Measurements from ENCODE around the gene ROBO1.

ROBO1 gene

DNA sequence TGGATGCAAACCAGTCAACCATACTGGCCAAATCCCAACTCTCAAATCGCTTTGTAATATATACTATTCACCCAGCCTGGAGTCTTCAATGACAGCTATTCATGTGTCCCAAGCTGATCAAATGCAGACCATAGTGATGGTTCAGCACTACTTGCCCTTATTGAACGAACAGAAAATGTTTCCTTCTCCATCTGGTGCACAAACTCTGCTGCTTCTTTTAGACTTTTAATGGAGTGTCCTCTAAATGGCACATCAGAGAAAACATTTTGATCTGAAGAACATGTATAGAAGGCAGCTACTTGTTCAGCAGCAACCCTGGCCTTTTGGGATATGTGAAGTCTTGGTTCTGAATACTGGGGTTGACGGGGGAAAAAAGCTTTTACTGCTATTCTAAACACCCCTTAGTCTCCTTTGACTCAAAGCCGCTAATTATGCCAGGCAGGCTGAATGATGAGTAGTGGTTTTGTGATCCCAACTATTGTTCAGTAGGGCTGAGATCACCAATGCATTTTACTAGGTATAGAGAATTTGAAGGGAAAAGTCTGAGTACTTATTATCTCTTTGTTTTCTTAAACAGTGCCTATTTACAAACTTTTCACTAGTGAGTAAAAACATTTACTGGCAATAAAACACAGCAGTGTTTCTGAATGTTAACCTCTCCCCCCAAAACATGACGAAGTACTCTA is 781.2 kb downstream of the ROBO1 start:
- H3K4me3 ChIP-seq = no peak overlapping the region
- H3K9ac ChIP-seq (ENCODE audit: insufficient read length) = no peak overlapping the region
- TF ChIP-seq POLR2AphosphoS5 (IDR thresholded peaks at IDR 0.05; ENCODE audit: borderline replicate concordance, low read depth, low read length) (no peak), FOXP2 (optimal IDR thresholded peaks at IDR 0.05; ENCODE audit: control extremely low read depth, extremely low read length, insufficient read depth) (no peak), EZH2 (IDR thresholded peaks at IDR 0.05) (no peak)

DNA sequence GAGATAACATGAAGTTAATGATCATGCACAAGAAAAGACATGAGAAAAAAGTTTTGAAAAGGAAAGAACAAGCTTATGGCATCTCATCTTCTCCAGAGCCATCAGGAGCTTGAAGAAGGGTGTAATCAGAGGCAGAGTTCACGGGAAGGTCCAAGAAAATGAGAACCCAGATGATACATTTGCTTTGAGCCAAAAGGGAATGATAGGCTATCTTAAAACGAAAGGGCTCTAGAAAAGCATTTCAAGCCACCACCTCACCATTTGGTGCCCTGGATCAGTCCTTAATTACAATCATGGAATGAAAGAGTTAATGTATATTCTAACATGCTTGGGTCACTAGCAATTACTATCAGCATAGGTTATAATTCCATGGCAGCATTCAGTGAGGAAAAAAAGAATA is 781.8 kb downstream of the ROBO1 start:
- Histone ChIP-seq H3K36me3 (ENCODE audit: insufficient read depth, low read length) (no peaks in the 10 kb centered on the region), H3K4me3 (no peak overlapping the region), H3K9me3 (ENCODE audit: low read depth, low read length) (no peaks in the 10 kb centered on the region), H3K9ac (ENCODE audit: insufficient read length) (no peak overlapping the region), H3K27ac (no peak overlapping the region)
- DNase-seq (ENCODE audit: low read depth, low spot score) = no peak
- TF ChIP-seq POLR2AphosphoS5 (IDR thresholded peaks at IDR 0.05; ENCODE audit: borderline replicate concordance, low read depth, low read length) (no peak), FOXP2 (optimal IDR thresholded peaks at IDR 0.05; ENCODE audit: control extremely low read depth, extremely low read length, insufficient read depth) (no peak), EZH2 (IDR thresholded peaks at IDR 0.05) (no peak)

More for the DNA sequence above, 781.2 kb downstream of the ROBO1 start:
- DNase-seq (ENCODE audit: low read depth, low spot score) = no peak
- Histone ChIP-seq H3K9me3 (ENCODE audit: low read depth, low read length) (no peaks in the 10 kb centered on the region), H3K36me3 (ENCODE audit: insufficient read depth, low read length) (no peaks in the 10 kb centered on the region), H3K27ac (no peak overlapping the region)

DNA sequence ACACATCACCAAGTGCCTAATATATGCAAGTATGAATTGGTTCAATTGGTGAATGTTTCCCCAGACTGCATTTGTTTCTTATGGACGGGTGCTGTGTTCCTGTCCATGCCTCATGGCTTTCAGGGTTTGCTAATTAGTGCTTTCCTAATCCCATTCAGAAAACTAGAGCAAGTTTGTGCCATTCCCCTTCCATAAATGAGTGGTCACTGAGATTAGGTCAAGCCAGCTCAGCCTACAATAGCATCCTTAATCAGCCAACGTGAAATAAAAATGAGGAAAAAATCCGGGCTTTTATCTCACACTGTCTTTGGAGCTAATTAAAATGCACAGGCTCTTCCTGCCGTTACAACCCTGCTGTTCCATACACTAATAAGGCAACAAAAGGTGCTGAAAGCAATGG is 788.8 kb downstream of the ROBO1 start:
- H3K27ac ChIP-seq = no peak overlapping the region; the same call in 1 of the 2 replicates
- no peak overlapping the region for H3K9ac ChIP-seq (ENCODE audit: insufficient read length)
- H3K4me3 ChIP-seq = peak overlapping the region; percentile 58
- no peak for DNase-seq (ENCODE audit: low read depth, low spot score)
- TF ChIP-seq FOXP2 (optimal IDR thresholded peaks at IDR 0.05; ENCODE audit: control extremely low read depth, extremely low read length, insufficient read depth) (no peak), EZH2 (IDR thresholded peaks at IDR 0.05) (no peak), POLR2AphosphoS5 (IDR thresholded peaks at IDR 0.05; ENCODE audit: borderline replicate concordance, low read depth, low read length) (no peak)
- no peaks in the 10 kb centered on the region for H3K9me3 ChIP-seq (ENCODE audit: low read depth, low read length)
- H3K36me3 ChIP-seq (ENCODE audit: insufficient read depth, low read length) = no peaks in the 10 kb centered on the region

DNA sequence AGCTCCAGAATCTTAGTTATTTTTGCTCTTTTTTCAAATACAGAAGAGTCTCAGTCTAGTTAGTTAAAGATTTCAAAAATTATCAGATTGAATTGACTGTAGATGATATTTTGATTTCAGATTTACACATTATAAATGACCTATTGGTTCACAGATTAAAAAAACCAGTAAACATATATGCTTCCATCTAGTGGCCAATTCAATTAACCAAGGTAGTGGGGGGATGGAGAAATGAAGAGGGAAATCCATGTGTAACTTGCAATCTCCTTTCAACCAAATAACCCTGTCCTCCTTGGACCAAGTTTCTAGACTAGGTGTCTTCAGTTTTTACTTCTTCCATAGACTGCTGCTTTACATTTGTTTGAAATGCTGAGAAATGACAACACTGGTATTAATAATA is 789.8 kb downstream of the ROBO1 start:
- no peaks in the 10 kb centered on the region for H3K36me3 ChIP-seq (ENCODE audit: insufficient read depth, low read length)
- no peaks in the 10 kb centered on the region for H3K9me3 ChIP-seq (ENCODE audit: low read depth, low read length)
- H3K4me3 ChIP-seq = no peak overlapping the region
- H3K9ac ChIP-seq (ENCODE audit: insufficient read length) = no peak overlapping the region
- DNase-seq (ENCODE audit: low read depth, low spot score) = no peak
- no peak overlapping the region for H3K27ac ChIP-seq
- TF ChIP-seq EZH2 (IDR thresholded peaks at IDR 0.05) (no peak), POLR2AphosphoS5 (IDR thresholded peaks at IDR 0.05; ENCODE audit: borderline replicate concordance, low read depth, low read length) (no peak), FOXP2 (optimal IDR thresholded peaks at IDR 0.05; ENCODE audit: control extremely low read depth, extremely low read length, insufficient read depth) (no peak)

DNA sequence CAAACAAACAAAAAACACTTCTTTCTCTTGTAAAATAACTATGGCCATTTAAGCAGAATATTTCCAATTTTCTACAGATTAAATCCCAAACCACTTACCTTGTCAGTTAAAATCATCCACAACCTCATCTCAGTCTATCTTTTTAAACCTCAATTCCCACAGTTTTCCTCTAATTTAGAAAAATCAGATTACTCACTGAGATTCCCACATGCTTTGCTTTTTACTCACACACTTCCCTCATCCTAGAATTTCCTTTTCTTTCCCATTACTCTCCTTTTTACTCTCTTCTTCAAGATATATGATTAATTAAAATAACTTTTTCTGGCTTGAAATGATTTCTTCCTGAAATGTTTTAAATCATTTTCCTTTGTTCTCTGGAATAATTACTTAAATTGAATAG is 790.7 kb downstream of the ROBO1 start:
- TF ChIP-seq POLR2AphosphoS5 (IDR thresholded peaks at IDR 0.05; ENCODE audit: borderline replicate concordance, low read depth, low read length) (no peak), FOXP2 (optimal IDR thresholded peaks at IDR 0.05; ENCODE audit: control extremely low read depth, extremely low read length, insufficient read depth) (no peak), EZH2 (IDR thresholded peaks at IDR 0.05) (no peak)
- H3K4me3 ChIP-seq = no peak overlapping the region
- no peak for DNase-seq (ENCODE audit: low read depth, low spot score)
- no peaks in the 10 kb centered on the region for H3K9me3 ChIP-seq (ENCODE audit: low read depth, low read length)
- H3K9ac ChIP-seq (ENCODE audit: insufficient read length) = no peak overlapping the region
- H3K27ac ChIP-seq = no peak overlapping the region
- H3K36me3 ChIP-seq (ENCODE audit: insufficient read depth, low read length) = no peaks in the 10 kb centered on the region

DNA sequence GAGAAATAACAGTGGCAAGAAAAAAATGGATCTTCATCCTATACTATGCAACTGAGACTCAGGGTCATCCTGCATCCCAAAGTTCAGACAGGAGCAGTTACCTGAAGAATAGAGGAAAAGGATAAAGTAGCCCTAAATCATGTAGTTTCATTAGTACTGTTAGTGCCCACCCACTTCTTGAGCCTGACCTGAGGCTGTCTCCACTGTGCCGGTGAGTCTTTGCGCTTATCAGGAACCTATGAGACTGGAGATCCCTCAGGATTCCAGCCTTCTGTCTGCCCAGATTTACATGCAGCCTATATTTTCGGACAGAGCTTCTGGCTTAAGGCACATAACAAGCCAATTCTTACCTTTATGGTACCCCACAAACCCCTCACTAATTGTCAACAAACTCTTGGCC is 791.6 kb downstream of the ROBO1 start:
- no peaks in the 10 kb centered on the region for H3K36me3 ChIP-seq (ENCODE audit: insufficient read depth, low read length)
- no peak for DNase-seq (ENCODE audit: low read depth, low spot score)
- H3K27ac ChIP-seq = no peak overlapping the region
- H3K9ac ChIP-seq (ENCODE audit: insufficient read length) = no peak overlapping the region
- H3K9me3 ChIP-seq (ENCODE audit: low read depth, low read length) = no peaks in the 10 kb centered on the region
- H3K4me3 ChIP-seq = no peak overlapping the region
- no peak for TF ChIP-seq POLR2AphosphoS5 (IDR thresholded peaks at IDR 0.05; ENCODE audit: borderline replicate concordance, low read depth, low read length)

DNA sequence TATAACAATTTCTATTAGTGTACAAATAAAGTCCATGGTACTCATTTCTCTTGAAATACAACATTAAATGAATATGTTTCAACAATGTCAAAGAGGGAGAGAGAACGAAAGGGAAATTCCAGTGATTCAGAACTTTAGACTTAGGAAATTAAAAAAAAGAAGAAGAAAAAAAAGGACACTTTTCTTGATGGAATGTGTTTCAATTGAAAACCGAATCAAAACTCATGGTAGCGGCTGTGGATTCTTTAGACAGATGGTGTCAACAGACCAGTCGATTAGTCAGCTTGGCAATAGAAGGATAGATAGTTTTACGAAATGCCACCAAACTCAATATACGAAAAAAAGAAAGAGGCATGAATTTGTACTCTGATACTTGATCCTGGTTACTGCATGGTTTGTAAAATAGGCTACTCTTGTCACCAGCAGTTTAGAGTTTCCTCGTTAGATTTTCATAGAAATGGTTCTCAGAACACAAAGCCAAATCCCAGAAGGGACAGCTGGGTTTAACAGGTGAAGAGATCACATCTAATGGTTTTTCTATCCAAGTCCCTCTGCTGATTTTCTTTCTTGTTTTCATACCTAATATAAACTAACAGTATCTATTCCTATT is 793.5 kb downstream of the ROBO1 start:
- H3K9me3 ChIP-seq (ENCODE audit: low read depth, low read length) = no peaks in the 10 kb centered on the region
- DNase-seq (ENCODE audit: low read depth, low spot score) = no peak
- H3K36me3 ChIP-seq (ENCODE audit: insufficient read depth, low read length) = no peaks in the 10 kb centered on the region
- H3K9ac ChIP-seq (ENCODE audit: insufficient read length) = no peak overlapping the region
- H3K27ac ChIP-seq = no peak overlapping the region
- TF ChIP-seq EZH2 (IDR thresholded peaks at IDR 0.05) (no peak), POLR2AphosphoS5 (IDR thresholded peaks at IDR 0.05; ENCODE audit: borderline replicate concordance, low read depth, low read length) (no peak), FOXP2 (optimal IDR thresholded peaks at IDR 0.05; ENCODE audit: control extremely low read depth, extremely low read length, insufficient read depth) (no peak)
- no peak overlapping the region for H3K4me3 ChIP-seq

DNA sequence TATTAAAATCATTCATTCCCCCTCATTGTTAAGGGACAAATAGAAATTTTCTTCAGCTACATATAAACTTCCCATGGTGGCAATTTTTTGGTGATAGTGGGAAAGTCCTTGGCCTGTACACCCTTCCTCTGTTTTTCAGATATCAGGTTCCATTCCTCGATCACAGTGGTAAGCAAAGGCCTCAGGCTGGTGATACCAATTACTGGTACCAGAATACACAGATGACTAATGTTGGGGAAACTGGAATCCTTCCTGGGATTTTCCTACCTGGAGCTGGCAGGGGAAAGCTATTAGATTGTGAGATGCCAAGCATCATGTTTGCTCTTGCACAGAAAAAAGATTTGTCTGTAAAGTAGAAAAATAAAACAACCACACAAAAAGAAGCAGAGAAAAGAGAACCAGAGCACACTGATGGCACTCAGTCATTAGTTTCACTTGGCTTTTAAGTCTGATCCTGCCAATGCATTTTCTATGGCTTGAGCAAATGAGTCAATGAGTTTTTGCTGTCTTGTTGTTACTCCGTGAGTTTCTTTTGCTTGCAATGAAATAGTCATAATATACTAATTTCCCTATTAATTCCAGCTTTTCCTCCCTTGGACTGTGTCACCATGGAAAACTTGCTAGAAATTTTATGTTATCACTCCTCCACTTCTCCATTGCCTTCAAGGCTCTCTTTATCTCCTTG is 795.0 kb downstream of the ROBO1 start:
- H3K9ac ChIP-seq (ENCODE audit: insufficient read length) = no peak overlapping the region
- TF ChIP-seq EZH2 (IDR thresholded peaks at IDR 0.05) (no peak), FOXP2 (optimal IDR thresholded peaks at IDR 0.05; ENCODE audit: control extremely low read depth, extremely low read length, insufficient read depth) (no peak), POLR2AphosphoS5 (IDR thresholded peaks at IDR 0.05; ENCODE audit: borderline replicate concordance, low read depth, low read length) (no peak)
- H3K9me3 ChIP-seq (ENCODE audit: low read depth, low read length) = no peaks in the 10 kb centered on the region
- DNase-seq (ENCODE audit: low read depth, low spot score) = no peak
- H3K36me3 ChIP-seq (ENCODE audit: insufficient read depth, low read length) = no peaks in the 10 kb centered on the region
- no peak overlapping the region for H3K4me3 ChIP-seq
- H3K27ac ChIP-seq = no peak overlapping the region

Data from SK-N-MC (cell line).